ENCODE data around the gene KCTD13.

KCTD13 gene

DNA sequence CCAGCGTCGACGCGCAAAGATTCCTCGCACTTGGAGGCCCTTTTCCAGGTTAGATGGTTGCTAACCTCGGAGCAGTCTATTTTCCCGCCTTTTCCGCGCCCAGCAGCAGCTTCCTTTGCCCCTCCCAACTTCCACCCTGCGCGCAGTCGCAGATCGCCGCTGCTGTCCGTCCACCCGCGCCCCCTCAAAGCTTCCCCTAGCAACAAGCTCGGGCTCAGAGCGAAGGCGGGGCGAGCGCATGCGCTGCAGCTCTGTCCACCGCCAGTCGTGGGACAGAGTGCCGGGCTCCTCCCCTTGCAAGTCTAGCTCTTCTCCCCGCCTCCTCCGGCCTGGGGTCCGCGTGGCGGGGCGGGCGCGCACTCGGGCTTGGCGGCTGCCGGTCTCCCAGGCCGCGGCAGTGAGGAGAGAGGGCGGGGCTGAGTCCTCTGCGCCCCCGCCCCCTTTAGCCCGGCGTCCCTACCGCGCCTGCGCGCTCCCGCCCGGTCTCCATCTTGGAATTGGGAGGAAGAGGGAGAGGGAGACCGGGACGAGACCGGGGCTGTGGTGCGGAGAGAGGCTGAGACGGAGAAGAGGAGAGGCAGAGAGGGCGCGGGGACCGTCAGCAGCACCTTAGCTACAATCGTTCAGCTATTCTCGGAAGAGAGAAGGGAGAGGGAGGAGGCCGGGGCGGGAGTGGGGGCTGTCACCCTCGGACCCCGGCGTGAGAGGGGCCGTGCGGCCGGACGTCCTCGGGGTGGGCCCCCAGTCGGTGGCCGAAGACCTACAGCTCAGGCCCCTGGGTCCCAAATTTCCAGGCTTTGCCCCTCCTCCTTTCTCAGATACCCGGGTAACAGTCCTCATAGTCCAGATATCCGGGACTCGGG is 47.6 kb upstream of the KCTD13 start, which contains the start of gene TAOK2:
TSS of gene TAOK2 (plus strand) at position 485 of the 863 bp plus-strand sequence. CDS start 3,905 bp downstream, outside the sequence.
- DNase-seq = peak; percentile 99
- peak within 1 kb of the TSS; percentile 93 for H3K9ac ChIP-seq (ENCODE audit: low read length)
- no peaks in the 10 kb centered on the region for H3K9me2 ChIP-seq (replicated peaks; ENCODE audit: insufficient read depth, low read length)
- no peaks in the 10 kb centered on the region for H4K20me1 ChIP-seq (ENCODE audit: insufficient read depth, low read length)
- no peaks in the 10 kb centered on the region for H3K36me3 ChIP-seq (replicated peaks; ENCODE audit: insufficient read depth, low read length)
- H2AFZ ChIP-seq (ENCODE audit: low read length) = peak within 1 kb of the TSS; percentile 97
- peaks cover 19% of the 10 kb centered on the region for H3K4me1 ChIP-seq (ENCODE audit: low read length)
- TF ChIP-seq EZH2phosphoT487 (IDR thresholded peaks at IDR 0.05; ENCODE audit: low read length) (no peak), EZH2 (optimal IDR thresholded peaks at IDR 0.05; ENCODE audit: low read depth, low read length) (no peak)
- TF ChIP-seq, protein P1, sequence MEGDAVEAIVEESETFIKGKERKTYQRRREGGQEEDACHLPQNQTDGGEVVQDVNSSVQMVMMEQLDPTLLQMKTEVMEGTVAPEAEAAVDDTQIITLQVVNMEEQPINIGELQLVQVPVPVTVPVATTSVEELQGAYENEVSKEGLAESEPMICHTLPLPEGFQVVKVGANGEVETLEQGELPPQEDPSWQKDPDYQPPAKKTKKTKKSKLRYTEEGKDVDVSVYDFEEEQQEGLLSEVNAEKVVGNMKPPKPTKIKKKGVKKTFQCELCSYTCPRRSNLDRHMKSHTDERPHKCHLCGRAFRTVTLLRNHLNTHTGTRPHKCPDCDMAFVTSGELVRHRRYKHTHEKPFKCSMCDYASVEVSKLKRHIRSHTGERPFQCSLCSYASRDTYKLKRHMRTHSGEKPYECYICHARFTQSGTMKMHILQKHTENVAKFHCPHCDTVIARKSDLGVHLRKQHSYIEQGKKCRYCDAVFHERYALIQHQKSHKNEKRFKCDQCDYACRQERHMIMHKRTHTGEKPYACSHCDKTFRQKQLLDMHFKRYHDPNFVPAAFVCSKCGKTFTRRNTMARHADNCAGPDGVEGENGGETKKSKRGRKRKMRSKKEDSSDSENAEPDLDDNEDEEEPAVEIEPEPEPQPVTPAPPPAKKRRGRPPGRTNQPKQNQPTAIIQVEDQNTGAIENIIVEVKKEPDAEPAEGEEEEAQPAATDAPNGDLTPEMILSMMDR (IDR thresholded peaks at IDR 0.05; ENCODE audit: low read length) = no peak
- no peaks in the 10 kb centered on the region for H3K27me3 ChIP-seq (replicated peaks; ENCODE audit: insufficient read depth, low read length)
- H3K9me3 ChIP-seq (replicated peaks; ENCODE audit: insufficient read depth, low read length) = no peaks in the 10 kb centered on the region
- H3K79me2 ChIP-seq (ENCODE audit: low read length) = peaks cover 45% of the 10 kb centered on the region
- no peaks in the 10 kb centered on the region for H3F3A ChIP-seq (ENCODE audit: insufficient read depth, low read length)
- H3K4me2 ChIP-seq (ENCODE audit: low read depth, low read length) = peak within 1 kb of the TSS; percentile 87
- H3K4me3 ChIP-seq (ENCODE audit: low read length) = peak within 1 kb of the TSS; percentile 99
- H3K27ac ChIP-seq (ENCODE audit: low read length) = peak within 1 kb of the TSS; percentile 50; the same call in 1 of the 2 replicates

DNA sequence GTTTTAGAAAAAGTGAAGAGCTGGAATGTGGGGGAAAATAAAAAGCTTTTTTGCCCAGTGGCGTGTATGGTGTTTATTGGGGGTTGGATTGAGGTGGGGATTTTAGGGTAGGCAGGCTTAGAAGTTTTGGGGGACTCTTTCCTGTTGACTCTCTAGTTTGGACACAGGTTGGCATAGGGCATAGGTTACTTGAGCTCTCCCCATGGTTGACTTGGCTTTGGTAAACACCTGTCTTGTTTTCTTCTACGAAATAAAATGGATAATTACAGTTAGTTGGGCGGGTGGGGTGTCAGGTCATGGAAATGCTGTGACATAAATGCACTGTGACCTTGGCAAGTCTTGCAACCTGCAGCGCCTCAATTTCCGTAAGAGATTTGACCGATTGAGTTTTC is 47.0 kb upstream of the KCTD13 start:
- Histone ChIP-seq H3K4me1 (ENCODE audit: low read length) (peaks cover 19% of the 10 kb centered on the region), H2AFZ (ENCODE audit: low read length) (peak overlapping the region; percentile 76), H3K27ac (ENCODE audit: low read length) (no peak overlapping the region; the same call in 1 of the 2 replicates), H3F3A (ENCODE audit: insufficient read depth, low read length) (no peaks in the 10 kb centered on the region), H3K9me3 (replicated peaks; ENCODE audit: insufficient read depth, low read length) (no peaks in the 10 kb centered on the region), H3K4me2 (ENCODE audit: low read depth, low read length) (peak overlapping the region; percentile 27; the same call in 1 of the 2 replicates), H3K9me2 (replicated peaks; ENCODE audit: insufficient read depth, low read length) (no peaks in the 10 kb centered on the region), H3K27me3 (replicated peaks; ENCODE audit: insufficient read depth, low read length) (no peaks in the 10 kb centered on the region), H3K79me2 (ENCODE audit: low read length) (peaks cover 43% of the 10 kb centered on the region), H3K4me3 (ENCODE audit: low read length) (no peak overlapping the region), H3K9ac (ENCODE audit: low read length) (no peak overlapping the region), H3K36me3 (replicated peaks; ENCODE audit: insufficient read depth, low read length) (no peaks in the 10 kb centered on the region), H4K20me1 (ENCODE audit: insufficient read depth, low read length) (no peaks in the 10 kb centered on the region)
- no peak for TF ChIP-seq EZH2 (optimal IDR thresholded peaks at IDR 0.05; ENCODE audit: low read depth, low read length)
- TF ChIP-seq, protein P1 (IDR thresholded peaks at IDR 0.05; ENCODE audit: low read length) = no peak
- no peak for TF ChIP-seq EZH2phosphoT487 (IDR thresholded peaks at IDR 0.05; ENCODE audit: low read length)
- no peak for DNase-seq

DNA sequence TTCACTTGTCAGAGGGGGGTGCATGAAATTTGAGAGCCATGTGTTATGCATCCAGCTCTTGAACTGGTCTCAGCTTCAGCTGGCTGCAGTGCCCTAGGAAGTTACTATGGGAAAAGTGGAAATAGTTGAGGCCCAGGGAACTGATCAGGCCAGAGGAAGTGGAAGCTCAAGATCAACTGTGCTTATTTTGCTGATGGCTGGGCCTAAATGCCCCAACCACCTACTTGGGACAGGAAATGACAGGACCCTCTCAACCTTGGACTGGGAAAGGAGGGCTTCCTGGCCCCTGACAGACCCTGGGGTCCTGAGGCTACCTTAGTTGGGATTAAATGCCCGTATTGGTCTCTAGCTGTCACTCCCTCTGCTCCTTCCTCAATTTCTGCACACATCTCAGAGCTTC is 46.5 kb upstream of the KCTD13 start:
- no peaks in the 10 kb centered on the region for H3K27me3 ChIP-seq (replicated peaks; ENCODE audit: insufficient read depth, low read length)
- H3K4me2 ChIP-seq (ENCODE audit: low read depth, low read length) = no peak overlapping the region
- H3K36me3 ChIP-seq (replicated peaks; ENCODE audit: insufficient read depth, low read length) = no peaks in the 10 kb centered on the region
- no peak for TF ChIP-seq EZH2phosphoT487 (IDR thresholded peaks at IDR 0.05; ENCODE audit: low read length)
- TF ChIP-seq, protein P1 (IDR thresholded peaks at IDR 0.05; ENCODE audit: low read length) = no peak
- no peak for TF ChIP-seq EZH2 (optimal IDR thresholded peaks at IDR 0.05; ENCODE audit: low read depth, low read length)
- no peak overlapping the region for H3K27ac ChIP-seq (ENCODE audit: low read length)
- H4K20me1 ChIP-seq (ENCODE audit: insufficient read depth, low read length) = no peaks in the 10 kb centered on the region
- no peak overlapping the region for H3K4me3 ChIP-seq (ENCODE audit: low read length)
- H3K9me3 ChIP-seq (replicated peaks; ENCODE audit: insufficient read depth, low read length) = no peaks in the 10 kb centered on the region
- H3K9ac ChIP-seq (ENCODE audit: low read length) = no peak overlapping the region
- H3K9me2 ChIP-seq (replicated peaks; ENCODE audit: insufficient read depth, low read length) = no peaks in the 10 kb centered on the region
- no peak for DNase-seq
- no peak overlapping the region for H2AFZ ChIP-seq (ENCODE audit: low read length)
- H3F3A ChIP-seq (ENCODE audit: insufficient read depth, low read length) = no peaks in the 10 kb centered on the region
- H3K79me2 ChIP-seq (ENCODE audit: low read length) = peaks cover 38% of the 10 kb centered on the region
- peaks cover 19% of the 10 kb centered on the region for H3K4me1 ChIP-seq (ENCODE audit: low read length)

Data from MM.1S (cell line).